Panc1 (cell line): Measurements from ENCODE around the gene SDR9C7. TPM values are rescaled to one million over a fixed set of nuclear protein-coding genes. Genes with fewer than 3 reads are reported as not detected.

Experiments
- ATAC-seq: fragments of 200-7000 bp; cut with Tn5 transposase; 2 replicates; pipeline ENCODE4 v1.9.1; 2020; ENCODE audit warnings: mild to moderate bottlenecking, moderate library complexity
- BruUV-seq: library from RNA; stranded (reverse); fragments of 400-500 nt; replicated peaks from 2 replicates; lab custom pipeline; 2021; lab: Mats Ljungman, UMichigan
- CTCF ChIA-PET: fragments of 300-600 bp; sonication (Branson Sonifier 250); formaldehyde crosslinking; loops from one replicate; lab custom pipeline; 2022; ENCODE audit warnings: antibody characterized with exemption; lab: Charles Lee
- POLR2A ChIA-PET: fragments of 300-600 bp; sonication (Branson Sonifier 250); formaldehyde crosslinking; loops from one replicate; lab custom pipeline; 2022; ENCODE audit warnings: antibody characterized with exemption; lab: Charles Lee
- DNase-seq: peaks from one replicate; pipeline ENCODE4 v3.0.0-alpha.2; 2010; ENCODE audit warnings: low read depth, low spot score
- H3K27ac ChIP-seq: 2 replicates; pipeline ENCODE4 v1.5.1; 2011; ENCODE audit warnings: mild to moderate bottlenecking, low read length, inconsistent platforms
- H3K27me3 ChIP-seq: fragments of 200-500 bp; sonication (Bioruptor generic); 2 replicates; pipeline ENCODE4 v1.6.0; 2014; ENCODE audit warnings: low read length, inconsistent platforms; ENCODE audit not compliant: control insufficient read depth, insufficient read depth
- H3K36me3 ChIP-seq: fragments of 200-500 bp; sonication (Bioruptor generic); 2 replicates; pipeline ENCODE4 v1.5.1; 2014; ENCODE audit warnings: inconsistent platforms, mild to moderate bottlenecking, low read length, moderate library complexity; ENCODE audit not compliant: control insufficient read depth, insufficient read depth
- H3K4me1 ChIP-seq: 2 replicates; pipeline ENCODE4 v1.5.1; 2011; ENCODE audit warnings: inconsistent platforms, mild to moderate bottlenecking, low read length, moderate library complexity; ENCODE audit not compliant: control insufficient read depth, insufficient read depth
- H3K4me3 ChIP-seq, 2 experiments: 2 replicates each; pipeline ENCODE4 v1.5.1; 2011 to 2012; ENCODE audit warnings: low read depth in 2 of 2, low read length in 2 of 2, mild to moderate bottlenecking in 2 of 2, inconsistent platforms in 1 of 2, moderate library complexity in 1 of 2
- H3K9me3 ChIP-seq: fragments of 200-500 bp; sonication (Bioruptor generic); 2 replicates; pipeline ENCODE4 v1.5.1; 2014; ENCODE audit warnings: low read depth, mild to moderate bottlenecking, inconsistent platforms, low read length, moderate library complexity; ENCODE audit not compliant: control insufficient read depth, insufficient read depth
- POLR2AphosphoS5 ChIP-seq: IDR thresholded peaks from 2 replicates; pipeline ENCODE4 v1.6.1; 2012; ENCODE audit warnings: mild to moderate bottlenecking, low read depth, low read length, moderate library complexity
- SIN3A ChIP-seq: IDR thresholded peaks from 2 replicates; pipeline ENCODE4 v1.6.1; 2012; ENCODE audit warnings: low read depth, mild to moderate bottlenecking, low read length, moderate library complexity, borderline replicate concordance; ENCODE audit not compliant: insufficient read depth
- TCF7L2 ChIP-seq: IDR thresholded peaks from 2 replicates; pipeline ENCODE4 v1.6.1; 2011; ENCODE audit warnings: mild to moderate bottlenecking, low read depth, low read length, inconsistent platforms
- in situ Hi-C: cut with HindIII; loops from 2 replicates; pipeline ENCODE4 v1.10.0; 2016; ENCODE audit warnings: low sequenced_read_pairs, low pct_unique_long_range_greater_than_20kb
- intact Hi-C: fragments of 100-400 bp; cut with micrococcal nuclease; formaldehyde crosslinking; loops from one replicate; pipeline ENCODE4 v1.10.0; 2022; ENCODE audit not compliant: unreplicated experiment
- total RNA-seq: library from RNA; stranded (reverse); gene quantifications from one replicate; pipeline ENCODE4 v1.2.1, GENCODE V29; 2021; ENCODE audit not compliant: unreplicated experiment
- TF ChIP-seq, protein P1 (sequence below), 2 experiments: IDR thresholded peaks; 2 replicates each; pipeline ENCODE4 v1.6.1; 2011 to 2012; ENCODE audit warnings: low read depth in 2 of 2, control low read depth in 1 of 2, low read length in 1 of 2, mild to moderate bottlenecking in 1 of 2, moderate library complexity in 1 of 2; ENCODE audit not compliant: insufficient read depth in 1 of 2
- TF ChIP-seq, protein P2 (sequence below): fragments of 450-650 bp; IDR thresholded peaks from 2 replicates; pipeline ENCODE4 v1.5.1; 2017; ENCODE audit warnings: mild to moderate bottlenecking

SDR9C7 gene
- total RNA-seq, 1 experiment from 2014 or later = not detected

DNA sequence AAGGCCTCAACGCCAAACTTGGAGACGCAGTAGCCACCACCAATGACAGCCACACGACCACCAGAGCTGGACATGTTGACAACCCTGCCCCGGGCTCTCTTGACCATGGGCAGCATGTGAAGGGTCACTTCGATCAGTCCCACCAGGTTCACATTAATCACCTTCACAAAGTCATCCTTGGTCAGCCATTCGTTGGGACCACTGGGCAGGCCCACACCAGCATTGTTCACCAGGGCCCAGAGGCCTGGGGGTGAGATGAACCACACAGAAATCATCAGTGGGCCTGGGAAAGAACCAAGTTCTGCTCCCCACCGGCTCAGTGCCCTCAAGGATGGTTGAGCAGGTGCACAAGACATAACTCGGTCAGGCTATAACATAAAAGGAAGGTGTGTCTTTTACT is 4.0 kb downstream of the SDR9C7 start:
- intact Hi-C loops (no loop called here), in situ Hi-C loops (no loop called here)
- no peak for ATAC-seq
- CTCF ChIA-PET = no interaction called here
- no peak for DNase-seq
- no peaks in the 10 kb centered on the region for H3K9me3 ChIP-seq
- POLR2A ChIA-PET = no interaction called here
- H3K27me3 ChIP-seq = peaks cover 3% of the 10 kb centered on the region; the same call in 1 of the 2 replicates
- H3K4me3 ChIP-seq = no peak overlapping the region
- H3K4me1 ChIP-seq = no peaks in the 10 kb centered on the region
- TF ChIP-seq, protein P1, sequence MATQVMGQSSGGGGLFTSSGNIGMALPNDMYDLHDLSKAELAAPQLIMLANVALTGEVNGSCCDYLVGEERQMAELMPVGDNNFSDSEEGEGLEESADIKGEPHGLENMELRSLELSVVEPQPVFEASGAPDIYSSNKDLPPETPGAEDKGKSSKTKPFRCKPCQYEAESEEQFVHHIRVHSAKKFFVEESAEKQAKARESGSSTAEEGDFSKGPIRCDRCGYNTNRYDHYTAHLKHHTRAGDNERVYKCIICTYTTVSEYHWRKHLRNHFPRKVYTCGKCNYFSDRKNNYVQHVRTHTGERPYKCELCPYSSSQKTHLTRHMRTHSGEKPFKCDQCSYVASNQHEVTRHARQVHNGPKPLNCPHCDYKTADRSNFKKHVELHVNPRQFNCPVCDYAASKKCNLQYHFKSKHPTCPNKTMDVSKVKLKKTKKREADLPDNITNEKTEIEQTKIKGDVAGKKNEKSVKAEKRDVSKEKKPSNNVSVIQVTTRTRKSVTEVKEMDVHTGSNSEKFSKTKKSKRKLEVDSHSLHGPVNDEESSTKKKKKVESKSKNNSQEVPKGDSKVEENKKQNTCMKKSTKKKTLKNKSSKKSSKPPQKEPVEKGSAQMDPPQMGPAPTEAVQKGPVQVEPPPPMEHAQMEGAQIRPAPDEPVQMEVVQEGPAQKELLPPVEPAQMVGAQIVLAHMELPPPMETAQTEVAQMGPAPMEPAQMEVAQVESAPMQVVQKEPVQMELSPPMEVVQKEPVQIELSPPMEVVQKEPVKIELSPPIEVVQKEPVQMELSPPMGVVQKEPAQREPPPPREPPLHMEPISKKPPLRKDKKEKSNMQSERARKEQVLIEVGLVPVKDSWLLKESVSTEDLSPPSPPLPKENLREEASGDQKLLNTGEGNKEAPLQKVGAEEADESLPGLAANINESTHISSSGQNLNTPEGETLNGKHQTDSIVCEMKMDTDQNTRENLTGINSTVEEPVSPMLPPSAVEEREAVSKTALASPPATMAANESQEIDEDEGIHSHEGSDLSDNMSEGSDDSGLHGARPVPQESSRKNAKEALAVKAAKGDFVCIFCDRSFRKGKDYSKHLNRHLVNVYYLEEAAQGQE (IDR thresholded peaks at IDR 0.05; ENCODE audit: insufficient read depth in 1 of 2, low read depth in 2 of 2, low read length in 1 of 2) = no peak
- TF ChIP-seq POLR2AphosphoS5 (no peak), SIN3A (no peak), TCF7L2 (no peak)
- TF ChIP-seq, protein P2, sequence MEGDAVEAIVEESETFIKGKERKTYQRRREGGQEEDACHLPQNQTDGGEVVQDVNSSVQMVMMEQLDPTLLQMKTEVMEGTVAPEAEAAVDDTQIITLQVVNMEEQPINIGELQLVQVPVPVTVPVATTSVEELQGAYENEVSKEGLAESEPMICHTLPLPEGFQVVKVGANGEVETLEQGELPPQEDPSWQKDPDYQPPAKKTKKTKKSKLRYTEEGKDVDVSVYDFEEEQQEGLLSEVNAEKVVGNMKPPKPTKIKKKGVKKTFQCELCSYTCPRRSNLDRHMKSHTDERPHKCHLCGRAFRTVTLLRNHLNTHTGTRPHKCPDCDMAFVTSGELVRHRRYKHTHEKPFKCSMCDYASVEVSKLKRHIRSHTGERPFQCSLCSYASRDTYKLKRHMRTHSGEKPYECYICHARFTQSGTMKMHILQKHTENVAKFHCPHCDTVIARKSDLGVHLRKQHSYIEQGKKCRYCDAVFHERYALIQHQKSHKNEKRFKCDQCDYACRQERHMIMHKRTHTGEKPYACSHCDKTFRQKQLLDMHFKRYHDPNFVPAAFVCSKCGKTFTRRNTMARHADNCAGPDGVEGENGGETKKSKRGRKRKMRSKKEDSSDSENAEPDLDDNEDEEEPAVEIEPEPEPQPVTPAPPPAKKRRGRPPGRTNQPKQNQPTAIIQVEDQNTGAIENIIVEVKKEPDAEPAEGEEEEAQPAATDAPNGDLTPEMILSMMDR = no peak
- H3K27ac ChIP-seq = no peak overlapping the region
- no peaks in the 10 kb centered on the region for H3K36me3 ChIP-seq
- no TSS peak for BruUV-seq

DNA sequence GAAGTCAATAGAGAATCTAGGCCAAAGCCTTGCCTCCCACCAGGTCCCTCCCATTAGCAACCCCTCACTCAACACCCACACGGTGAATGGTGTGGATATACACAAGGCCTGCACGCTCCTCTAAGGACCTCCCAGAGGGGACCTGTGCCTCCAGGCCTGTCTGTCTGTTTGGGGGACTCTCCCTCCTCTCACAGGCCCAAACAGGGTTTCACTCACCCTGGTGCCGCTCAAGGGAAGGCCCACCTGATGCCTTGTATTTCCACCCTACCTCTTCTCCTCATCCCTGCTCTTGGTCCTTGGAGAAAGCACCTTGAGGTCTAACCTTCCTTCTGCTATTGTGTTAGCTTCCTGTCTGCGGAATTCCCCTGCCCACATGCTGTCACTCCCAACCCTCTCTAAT is 4.4 kb downstream of the SDR9C7 start:
- ATAC-seq = no peak
- intact Hi-C loops (no loop called here), in situ Hi-C loops (no loop called here)
- no peak for DNase-seq
- Histone ChIP-seq H3K9me3 (no peaks in the 10 kb centered on the region), H3K4me1 (no peaks in the 10 kb centered on the region), H3K27me3 (peaks cover 3% of the 10 kb centered on the region; the same call in 1 of the 2 replicates), H3K27ac (no peak overlapping the region), H3K36me3 (no peaks in the 10 kb centered on the region), H3K4me3 (no peak overlapping the region)
- POLR2A ChIA-PET = no interaction called here
- no TSS peak for BruUV-seq
- TF ChIP-seq, protein P2 = no peak
- no peak for TF ChIP-seq TCF7L2
- TF ChIP-seq SIN3A = no peak
- TF ChIP-seq POLR2AphosphoS5 = no peak
- TF ChIP-seq, protein P1 (IDR thresholded peaks at IDR 0.05; ENCODE audit: insufficient read depth in 1 of 2, low read depth in 2 of 2, low read length in 1 of 2) = no peak
- CTCF ChIA-PET = no interaction called here
